Gastrocnemius medialis (tissue), 4 donors: ENCODE results near the gene FKBP10. TPM values are rescaled to one million over a fixed set of nuclear protein-coding genes. Genes with fewer than 3 reads are reported as not detected.

Experiments
- ATAC-seq, 2 donors: fragments of 150-250 bp; one replicate each; pipeline ENCODE4 v1.9.1; 2016
- DNase-seq, 2 donors: peaks; one replicate each; pipeline ENCODE4 v3.0.0-alpha.2; 2019
- H3K27ac ChIP-seq, 4 donors: fragments of 200-600 bp; sonication (generic); 1 replicate in 1 of 4; 2 replicates in 3 of 4; pipeline ENCODE4 v1.5.1; 2016 to 2018; ENCODE audit warnings: mild to moderate bottlenecking in 2 of 4, moderate library complexity in 1 of 4
- H3K27me3 ChIP-seq, 3 donors: fragments of 200-600 bp; sonication (generic) in 2 of 3; 1 replicate in 1 of 3; 2 replicates in 2 of 3; pipeline versions ENCODE4 v1.5.1 to v1.6.0; 2016 to 2019; ENCODE audit warnings: mild to moderate bottlenecking in 1 of 3, moderate library complexity in 1 of 3
- H3K36me3 ChIP-seq, 2 donors: fragments of 200-600 bp; sonication (generic) in 1 of 2; one replicate each; pipeline ENCODE4 v1.5.1; 2017 to 2018
- H3K4me1 ChIP-seq, 2 donors: fragments of 200-600 bp; sonication (generic) in 1 of 2; one replicate each; pipeline ENCODE4 v1.5.1; 2016 to 2017; ENCODE audit warnings: mild to moderate bottlenecking in 2 of 2
- H3K4me3 ChIP-seq, 4 donors: fragments of 200-600 bp; sonication (generic) in 3 of 4; 1 replicate in 1 of 4; 2 replicates in 3 of 4; pipeline ENCODE4 v1.5.1; 2016 to 2019; ENCODE audit warnings: mild to moderate bottlenecking in 2 of 4
- H3K9me3 ChIP-seq, 3 donors: fragments of 200-600 bp; sonication (generic) in 2 of 3; 1 replicate in 1 of 3; 2 replicates in 2 of 3; pipeline ENCODE4 v1.5.1; 2016 to 2019
- POLR2A ChIP-seq, 2 donors: fragments of 450-650 bp; IDR thresholded peaks; one replicate each; pipeline ENCODE4 v1.6.1; 2017; ENCODE audit warnings: antibody characterized with exemption in 2 of 2, mild to moderate bottlenecking in 2 of 2, moderate library complexity in 2 of 2
- in situ Hi-C, 4 donors: fragments of 200-750 bp; cut with MboI; loops; one replicate each; pipeline versions ENCODE4 v1.15.0 to v1.8.0; 2017; ENCODE audit warnings: low sequenced_read_pairs in 4 of 4
- intact Hi-C: fragments of 100-400 bp; cut with DNase I; formaldehyde crosslinking; loops from one replicate; pipeline ENCODE4 v1.15.1; 2023; ENCODE audit warnings: low total_unique reads
- total RNA-seq, 4 donors: library from RNA; depleted of rRNA; stranded (reverse); fragments of >200 nt; gene quantifications; one replicate each; pipeline versions ENCODE4 v1.1.0 to v1.2.3, GENCODE V29; 2016
- TF ChIP-seq, protein P1 (sequence below), 5 experiments: fragments of 450-650 bp in 3 of 5; fragments of 200-600 bp in 2 of 5; sonication (generic) in 2 of 5; IDR thresholded peaks in 4 of 5; conservative IDR thresholded peaks in 1 of 5; 1 replicate in 4 of 5; 2 replicates in 1 of 5; pipeline ENCODE4 v1.5.1; 2016 to 2019; ENCODE audit warnings: antibody characterized with exemption in 5 of 5, mild to moderate bottlenecking in 3 of 5, moderate library complexity in 3 of 5

Gene FKBP10
- total RNA-seq, 4 donors from 2014 or later, result 7.0 to 12.9 (median 9.7) TPM

DNA sequence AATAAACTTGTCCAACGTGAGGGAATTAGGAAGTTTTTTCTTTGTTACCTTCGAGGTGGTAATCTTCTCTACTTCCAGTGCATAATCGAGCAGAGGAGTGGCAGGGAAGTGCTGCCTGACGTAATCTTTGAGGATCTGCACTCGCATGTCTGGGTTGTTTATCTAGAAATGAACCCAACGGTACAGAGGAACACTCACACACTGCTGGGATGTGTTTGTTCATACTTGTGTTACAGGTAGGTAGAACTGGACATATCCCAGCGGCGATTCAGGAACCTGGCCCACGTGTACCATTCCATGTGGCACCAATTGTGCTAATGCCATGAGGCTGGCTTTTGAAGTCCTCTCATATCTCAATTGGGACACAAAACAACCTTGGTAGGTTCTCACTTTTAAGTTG lies 56.6 kb downstream of the FKBP10 start:
- in situ Hi-C loops (no loop called here), intact Hi-C loops (loop anchor here (5.0 kb wide), 1 partner anchor 132 kb away; no protein-coding TSS in a partner anchor)
- H3K27ac ChIP-seq, result no peak overlapping the region
- no peaks in the 10 kb centered on the region for H3K27me3 ChIP-seq
- no peak for ATAC-seq
- peaks cover under 1 to 2% of the 10 kb centered on the region in 2 donors for H3K4me1 ChIP-seq
- no peaks in the 10 kb centered on the region for H3K9me3 ChIP-seq
- TF ChIP-seq, protein P1, sequence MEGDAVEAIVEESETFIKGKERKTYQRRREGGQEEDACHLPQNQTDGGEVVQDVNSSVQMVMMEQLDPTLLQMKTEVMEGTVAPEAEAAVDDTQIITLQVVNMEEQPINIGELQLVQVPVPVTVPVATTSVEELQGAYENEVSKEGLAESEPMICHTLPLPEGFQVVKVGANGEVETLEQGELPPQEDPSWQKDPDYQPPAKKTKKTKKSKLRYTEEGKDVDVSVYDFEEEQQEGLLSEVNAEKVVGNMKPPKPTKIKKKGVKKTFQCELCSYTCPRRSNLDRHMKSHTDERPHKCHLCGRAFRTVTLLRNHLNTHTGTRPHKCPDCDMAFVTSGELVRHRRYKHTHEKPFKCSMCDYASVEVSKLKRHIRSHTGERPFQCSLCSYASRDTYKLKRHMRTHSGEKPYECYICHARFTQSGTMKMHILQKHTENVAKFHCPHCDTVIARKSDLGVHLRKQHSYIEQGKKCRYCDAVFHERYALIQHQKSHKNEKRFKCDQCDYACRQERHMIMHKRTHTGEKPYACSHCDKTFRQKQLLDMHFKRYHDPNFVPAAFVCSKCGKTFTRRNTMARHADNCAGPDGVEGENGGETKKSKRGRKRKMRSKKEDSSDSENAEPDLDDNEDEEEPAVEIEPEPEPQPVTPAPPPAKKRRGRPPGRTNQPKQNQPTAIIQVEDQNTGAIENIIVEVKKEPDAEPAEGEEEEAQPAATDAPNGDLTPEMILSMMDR (IDR thresholded peaks at IDR 0.05 in 4 of 5, conservative IDR thresholded peaks at IDR 0.05 in 1 of 5), result no peak
- no peak for TF ChIP-seq POLR2A (IDR thresholded peaks at IDR 0.05)
- H3K4me3 ChIP-seq, result no peak overlapping the region
- peaks cover 0 to 43% of the 10 kb centered on the region in 2 donors for H3K36me3 ChIP-seq
- no peak for DNase-seq

DNA sequence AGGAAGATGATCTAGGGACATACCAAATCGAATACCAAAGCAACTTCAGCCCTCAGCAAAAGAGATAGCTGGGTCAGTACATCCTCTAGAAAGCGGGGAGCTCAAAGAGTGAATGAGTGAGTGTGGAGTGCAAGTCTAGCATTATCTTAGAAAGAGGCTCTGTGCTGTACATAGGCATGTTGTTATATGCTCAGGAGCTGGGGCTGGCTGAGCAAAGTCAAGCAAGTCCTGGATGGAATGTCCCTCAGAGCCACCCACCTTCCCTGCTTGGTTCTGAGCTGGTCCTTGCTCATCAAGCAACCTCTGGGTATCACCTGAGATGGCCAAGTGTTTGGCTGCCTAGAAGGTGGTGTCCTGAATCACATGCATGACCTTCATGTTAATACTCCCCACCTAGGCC lies 57.3 kb downstream of the FKBP10 start:
- no peaks in the 10 kb centered on the region for H3K4me1 ChIP-seq
- H3K4me3 ChIP-seq, result no peak overlapping the region
- no peaks in the 10 kb centered on the region for H3K9me3 ChIP-seq
- peaks cover 0 to 43% of the 10 kb centered on the region in 2 donors for H3K36me3 ChIP-seq
- ATAC-seq, result no peak
- in situ Hi-C loops, result no loop called here
- TF ChIP-seq, protein P1 (IDR thresholded peaks at IDR 0.05 in 4 of 5, conservative IDR thresholded peaks at IDR 0.05 in 1 of 5), result no peak
- TF ChIP-seq POLR2A (IDR thresholded peaks at IDR 0.05), result no peak
- DNase-seq, result no peak
- intact Hi-C loops, result no loop called here
- no peaks in the 10 kb centered on the region for H3K27me3 ChIP-seq
- no peak overlapping the region for H3K27ac ChIP-seq

DNA sequence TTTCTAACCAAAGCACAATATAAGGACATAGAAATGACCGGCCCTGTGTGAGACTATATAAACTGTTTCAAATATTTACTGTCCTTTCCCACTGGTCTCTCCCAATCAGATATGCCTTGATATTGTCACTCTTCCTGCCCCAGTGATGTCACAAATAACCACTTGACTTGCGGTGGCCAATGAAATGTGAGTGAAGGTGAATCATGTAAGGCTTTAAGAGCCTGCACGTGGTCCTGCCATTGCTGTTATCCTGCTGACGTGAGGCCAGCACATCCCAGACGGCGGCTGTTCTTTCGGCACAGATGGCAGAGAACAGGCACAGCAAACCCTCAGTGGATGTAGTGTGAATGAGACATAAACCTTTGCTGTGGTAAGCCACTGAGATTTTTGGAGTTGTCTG lies 57.8 kb downstream of the FKBP10 start:
- in situ Hi-C loops (no loop called here), intact Hi-C loops (no loop called here)
- H3K36me3 ChIP-seq, result peaks cover 0 to 43% of the 10 kb centered on the region in 2 donors
- H3K9me3 ChIP-seq, result no peaks in the 10 kb centered on the region
- no peak overlapping the region for H3K27ac ChIP-seq
- no peaks in the 10 kb centered on the region for H3K4me1 ChIP-seq
- H3K27me3 ChIP-seq, result no peaks in the 10 kb centered on the region
- ATAC-seq (no peak), DNase-seq (no peak)
- TF ChIP-seq, protein P1 (IDR thresholded peaks at IDR 0.05 in 4 of 5, conservative IDR thresholded peaks at IDR 0.05 in 1 of 5), result no peak
- no peak for TF ChIP-seq POLR2A (IDR thresholded peaks at IDR 0.05)
- no peak overlapping the region for H3K4me3 ChIP-seq

DNA sequence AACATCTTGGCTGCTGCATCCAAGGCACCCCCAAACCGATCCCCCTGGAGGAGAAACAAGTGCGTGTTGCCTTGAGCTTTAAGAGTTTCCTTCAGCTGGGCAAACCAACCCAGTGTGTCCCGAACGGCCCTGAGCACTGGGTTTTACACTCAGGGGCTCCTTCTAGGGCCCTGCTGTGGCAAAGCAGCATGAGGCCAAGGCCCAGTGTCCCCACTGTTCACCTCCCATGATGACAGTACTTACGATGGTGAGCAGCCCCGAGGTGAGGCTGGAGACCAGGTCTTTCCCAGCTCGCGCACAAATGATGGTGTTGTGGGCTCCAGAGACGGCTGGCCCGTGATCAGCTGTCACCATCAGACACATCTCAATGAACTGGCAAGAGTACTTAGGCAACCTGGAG lies 59.0 kb downstream of the FKBP10 start:
- Histone ChIP-seq H3K4me3 (no peak overlapping the region), H3K27ac (no peak overlapping the region), H3K27me3 (no peaks in the 10 kb centered on the region), H3K36me3 (peaks cover 0 to 41% of the 10 kb centered on the region in 2 donors), H3K9me3 (no peaks in the 10 kb centered on the region), H3K4me1 (no peaks in the 10 kb centered on the region)
- TF ChIP-seq POLR2A (IDR thresholded peaks at IDR 0.05), result no peak
- TF ChIP-seq, protein P1 (IDR thresholded peaks at IDR 0.05 in 4 of 5, conservative IDR thresholded peaks at IDR 0.05 in 1 of 5), result no peak
- intact Hi-C loops (no loop called here), in situ Hi-C loops (no loop called here)
- DNase-seq (no peak), ATAC-seq (no peak)

Other genes starting within 250 kb of the FKBP10 start
- not detected for gene KRT9, start 240.9 kb upstream of the FKBP10 start, total RNA-seq
- not detected for gene KRT14, start 226.1 kb upstream of the FKBP10 start, total RNA-seq
- under 1 TPM in 1 of 4 donors, not detected in 3; 0.34 TPM for gene KRT16, start 200.2 kb upstream of the FKBP10 start, total RNA-seq
- gene KRT17, start 188.4 kb upstream of the FKBP10 start, total RNA-seq, result not detected
- 100 to 1,000 TPM; 222 to 842 (median 375) TPM for gene EIF1, start 124.1 kb upstream of the FKBP10 start, total RNA-seq
- not detected for gene GAST, start 100.7 kb upstream of the FKBP10 start, total RNA-seq
- under 1 TPM in 1 of 4 donors, not detected in 3; 0.22 TPM for gene HAP1, start 78.4 kb upstream of the FKBP10 start, total RNA-seq
- gene JUP, start 26.3 kb upstream of the FKBP10 start, total RNA-seq, result 100 to 1,000 TPM in 3 of 4 donors, 10 to 100 TPM in 1; 88.8 to 135 (median 113) TPM
- gene P3H4, start 1.1 kb upstream of the FKBP10 start, total RNA-seq, result 1 to 10 TPM; 1.8 to 4.0 (median 2.9) TPM
- gene NT5C3B, start 23.2 kb downstream of the FKBP10 start, total RNA-seq, result 10 to 100 TPM; 13.8 to 27.6 (median 23.1) TPM
- gene KLHL10, start 24.8 kb downstream of the FKBP10 start, total RNA-seq, result under 1 TPM in 1 of 4 donors, not detected in 3; 0.31 TPM
- 1 to 10 TPM; 2.2 to 4.7 (median 3.8) TPM for gene KLHL11, start 52.4 kb downstream of the FKBP10 start, total RNA-seq
- 10 to 100 TPM; 20.8 to 35.0 (median 30.7) TPM for gene ACLY, start 105.9 kb downstream of the FKBP10 start, total RNA-seq
- 1 to 10 TPM in 1 of 4 donors, under 1 TPM in 2, not detected in 1; 0.13 to 1.3 (median 0.20) TPM for gene ODAD4, start 117.6 kb downstream of the FKBP10 start, total RNA-seq
- 10 to 100 TPM; 15.1 to 26.2 (median 20.4) TPM for gene CNP, start 153.8 kb downstream of the FKBP10 start, total RNA-seq
- 10 to 100 TPM; 64.4 to 78.9 (median 66.4) TPM for gene DNAJC7, start 204.4 kb downstream of the FKBP10 start, total RNA-seq
- 10 to 100 TPM; 48.8 to 77.0 (median 63.4) TPM for gene NKIRAS2, start 207.1 kb downstream of the FKBP10 start, total RNA-seq
- gene C17orf113, start 237.6 kb downstream of the FKBP10 start, total RNA-seq, result under 1 TPM; 0.13 to 0.86 (median 0.38) TPM